GM06990 (cell line): ENCODE measurements around the gene CRYGD.

ENCODE experiments used
- DNase-seq: peaks from one replicate; pipeline ENCODE4 v3.0.0-alpha.2; 2011; ENCODE audit not compliant: insufficient read length; ENCODE audit errors: extremely low read depth
- H3K27me3 ChIP-seq: replicated peaks from 2 replicates; pipeline ENCODE4 v1.6.0; 2011; ENCODE audit warnings: low read length; ENCODE audit not compliant: control insufficient read depth, insufficient read depth
- H3K36me3 ChIP-seq: 2 replicates; pipeline ENCODE4 v1.5.1; 2011; ENCODE audit warnings: low read length; ENCODE audit not compliant: control insufficient read depth, insufficient read depth
- H3K4me3 ChIP-seq: replicated peaks from 2 replicates; pipeline ENCODE4 v1.5.1; 2011; ENCODE audit warnings: low read depth, mild to moderate bottlenecking, control low read depth, low read length
- CTCF ChIP-seq: IDR thresholded peaks from 2 replicates; pipeline ENCODE4 v1.5.1; 2011; ENCODE audit warnings: low read length, control low read depth, mild to moderate bottlenecking, inconsistent platforms; ENCODE audit not compliant: insufficient read depth, poor library complexity, severe bottlenecking

CRYGD gene

GRCh38 chr2:208086029-208086428 is 38.3 kb downstream of the CRYGD start:
- Histone ChIP-seq H3K27me3 (no peaks in the 10 kb centered on the region), H3K36me3 (no peaks in the 10 kb centered on the region), H3K4me3 (no peak overlapping the region)
- no peak for DNase-seq
- no peak for TF ChIP-seq CTCF

GRCh38 chr2:208083807-208084206 is 40.5 kb downstream of the CRYGD start:
- Histone ChIP-seq H3K36me3 (no peaks in the 10 kb centered on the region), H3K4me3 (no peak overlapping the region), H3K27me3 (no peaks in the 10 kb centered on the region)
- TF ChIP-seq CTCF: no peak
- DNase-seq: no peak

GRCh38 chr2:208077276-208077675 is 47.0 kb downstream of the CRYGD start:
- DNase-seq: no peak
- H3K4me3 ChIP-seq: no peak overlapping the region
- no peak for TF ChIP-seq CTCF
- no peaks in the 10 kb centered on the region for H3K36me3 ChIP-seq
- no peaks in the 10 kb centered on the region for H3K27me3 ChIP-seq

GRCh38 chr2:208074610-208075356 is 49.5 kb downstream of the CRYGD start:
- DNase-seq: no peak
- H3K27me3 ChIP-seq: no peaks in the 10 kb centered on the region
- no peak overlapping the region for H3K4me3 ChIP-seq
- no peak for TF ChIP-seq CTCF
- H3K36me3 ChIP-seq: no peaks in the 10 kb centered on the region

- no peak overlapping the region for H3K4me3 ChIP-seq
- no peaks in the 10 kb centered on the region for H3K27me3 ChIP-seq
- no peak for DNase-seq
- H3K36me3 ChIP-seq: no peaks in the 10 kb centered on the region
- peak; percentile 84 for TF ChIP-seq CTCF
Measured at GRCh38 chr2:208072250-208072892, 52.0 kb downstream of the CRYGD start.
